HAP-1 (cell line): ENCODE measurements around the gene TTN.
A peak's percentile ranks its signal among the peaks of the same experiment; 100 is the strongest.

Experiments used
- DNase-seq, 2 experiments: peaks; one replicate each; pipeline ENCODE4 v3.0.0-alpha.2; 2016 to 2020; ENCODE audit warnings: low spot score in 2 of 2
- H3K27me3 ChIP-seq: fragments of 250-450 bp; sonication (Bioruptor Pico); 2 replicates; pipeline ENCODE4 v1.5.1; 2020; ENCODE audit warnings: low read depth, mild to moderate bottlenecking, moderate library complexity
- H3K36me3 ChIP-seq: fragments of 250-450 bp; sonication (Bioruptor Pico); replicated peaks from 2 replicates; pipeline ENCODE4 v1.5.1; 2020; ENCODE audit warnings: mild to moderate bottlenecking
- H3K4me1 ChIP-seq: fragments of 250-450 bp; sonication (Bioruptor Pico); 2 replicates; pipeline ENCODE4 v1.5.1; 2020; ENCODE audit warnings: mild to moderate bottlenecking
- H3K4me3 ChIP-seq: fragments of 250-450 bp; sonication (Bioruptor Pico); 2 replicates; pipeline ENCODE4 v1.5.1; 2020; ENCODE audit warnings: mild to moderate bottlenecking, moderate library complexity
- H3K9me3 ChIP-seq: fragments of 250-450 bp; sonication (Bioruptor Pico); 2 replicates; pipeline ENCODE4 v1.5.1; 2020; ENCODE audit warnings: mild to moderate bottlenecking, moderate library complexity
- in situ Hi-C: fragments of 300-500 bp; cut with MboI; formaldehyde crosslinking; loops from 3 replicates; pipeline ENCODE4 v1.14.3; 2020; ENCODE audit warnings: low sequenced_read_pairs, inconsistent platforms, mixed read lengths

TTN gene

DNA sequence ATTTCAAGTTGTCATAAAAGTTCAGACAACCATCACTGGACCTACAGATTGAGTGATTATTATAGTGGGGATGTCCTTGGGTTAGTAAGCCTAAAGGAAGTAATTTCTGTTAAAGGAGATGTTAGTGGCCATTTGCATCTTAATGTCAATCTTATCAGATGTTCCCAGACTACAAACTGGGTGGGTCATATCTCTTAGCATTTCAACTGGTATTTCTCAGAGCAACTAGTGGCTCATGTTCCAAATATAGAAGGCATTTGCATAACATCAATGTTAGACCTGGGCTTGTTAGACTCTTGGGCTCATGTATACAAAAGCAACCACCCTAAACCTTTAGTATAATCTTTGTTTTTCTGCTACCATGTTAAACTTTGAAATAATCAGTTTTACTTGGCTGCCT lies 309.1 kb downstream of the TTN start:
- H3K9me3 ChIP-seq, result no peaks in the 10 kb centered on the region
- H3K36me3 ChIP-seq, result peaks cover 59% of the 10 kb centered on the region
- in situ Hi-C loops, result no loop called here
- H3K4me1 ChIP-seq, result peaks cover 13% of the 10 kb centered on the region
- no peaks in the 10 kb centered on the region for H3K27me3 ChIP-seq
- no peak overlapping the region for H3K4me3 ChIP-seq
- peak in 1 of 2 experiments; percentile 62 for DNase-seq

GRCh38 chr2:178496049-178496448 lies 311.2 kb downstream of the TTN start:
- H3K4me3 ChIP-seq, result no peak overlapping the region
- no peaks in the 10 kb centered on the region for H3K9me3 ChIP-seq
- DNase-seq, result no peak
- H3K27me3 ChIP-seq, result no peaks in the 10 kb centered on the region
- H3K4me1 ChIP-seq, result peaks cover 13% of the 10 kb centered on the region
- in situ Hi-C loops, result no loop called here
- peaks cover 55% of the 10 kb centered on the region for H3K36me3 ChIP-seq

- in situ Hi-C loops, result no loop called here
- Histone ChIP-seq H3K4me1 (peaks cover 6% of the 10 kb centered on the region), H3K36me3 (peaks cover 51% of the 10 kb centered on the region), H3K27me3 (no peaks in the 10 kb centered on the region), H3K9me3 (no peaks in the 10 kb centered on the region), H3K4me3 (no peak overlapping the region)
- no peak for DNase-seq
Observed at GRCh38 chr2:178491612-178492011, 315.6 kb downstream of the TTN start.

- Histone ChIP-seq H3K9me3 (no peaks in the 10 kb centered on the region), H3K4me1 (peaks cover 17% of the 10 kb centered on the region)
Observed at GRCh38 chr2:178485356-178485755, 321.9 kb downstream of the TTN start.

DNA sequence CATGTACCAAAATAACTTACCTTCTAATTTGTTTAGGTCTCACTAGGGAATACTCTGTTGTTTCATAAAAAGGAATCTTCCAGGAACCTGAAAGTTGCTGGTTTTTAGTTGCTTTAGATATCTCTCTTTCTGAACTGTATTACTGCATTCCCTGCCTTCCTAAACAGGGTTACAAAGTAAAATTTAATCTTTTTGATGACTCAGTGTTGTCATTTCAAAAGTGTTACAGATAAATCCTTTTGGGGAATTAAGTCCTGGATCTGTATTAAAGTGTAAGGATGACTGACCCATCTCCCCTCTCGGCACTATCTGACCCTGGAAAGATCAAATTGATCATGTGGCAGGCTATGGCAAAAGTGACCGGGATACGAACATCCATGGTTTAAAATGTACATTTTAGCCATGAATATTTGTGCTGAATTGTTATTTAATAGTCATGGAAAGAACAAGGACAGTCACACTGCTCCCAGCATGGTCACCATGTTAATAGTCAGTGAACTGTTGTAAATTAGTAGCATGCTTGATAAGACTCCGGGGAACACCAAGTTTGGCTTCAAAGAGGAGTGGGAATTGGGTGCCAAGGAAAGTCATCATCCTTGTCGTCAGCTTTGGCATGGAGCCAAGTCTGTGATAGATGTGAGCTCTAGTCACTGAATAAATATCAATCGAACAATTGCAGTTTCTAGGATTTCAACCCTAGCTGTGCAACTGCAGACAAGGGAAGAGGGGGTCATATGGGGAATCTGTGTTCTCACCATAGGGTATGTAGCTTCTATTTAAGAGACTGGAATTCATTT lies 322.8 kb downstream of the TTN start:
- Histone ChIP-seq H3K4me3 (no peak overlapping the region), H3K27me3 (no peaks in the 10 kb centered on the region), H3K36me3 (peaks cover 15% of the 10 kb centered on the region; the same call in 1 of the 2 replicates), H3K4me1 (peaks cover 23% of the 10 kb centered on the region), H3K9me3 (no peaks in the 10 kb centered on the region)
- DNase-seq, result peak in 1 of 2 experiments; percentile 33
- in situ Hi-C loops, result no loop called here

More at GRCh38 chr2:178485356-178485755, 321.9 kb downstream of the TTN start:
- no peak for DNase-seq
- Histone ChIP-seq H3K36me3 (peaks cover 20% of the 10 kb centered on the region; the same call in 1 of the 2 replicates), H3K27me3 (no peaks in the 10 kb centered on the region), H3K4me3 (no peak overlapping the region)
- in situ Hi-C loops, result no loop called here

DNA sequence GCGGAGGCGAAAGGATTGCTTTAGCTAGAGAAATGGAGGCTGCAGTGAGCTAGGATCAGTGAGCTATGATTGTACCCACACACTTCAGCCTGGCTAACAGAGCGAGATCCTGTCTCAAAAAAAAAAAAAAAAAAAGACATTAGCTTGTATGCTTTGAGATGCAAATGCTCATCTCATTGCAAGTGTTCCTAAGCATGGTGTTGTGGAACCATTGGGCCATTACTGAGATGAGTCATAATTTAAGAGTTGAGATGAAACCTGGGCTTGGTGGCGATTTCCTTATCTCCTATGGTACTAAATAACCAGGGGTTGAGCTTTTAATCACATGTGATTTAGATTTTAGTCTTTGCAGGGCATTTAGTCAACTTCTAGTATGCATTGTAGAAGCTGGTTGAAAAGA lies 324.8 kb downstream of the TTN start:
- Histone ChIP-seq H3K4me1 (peaks cover 21% of the 10 kb centered on the region), H3K27me3 (no peaks in the 10 kb centered on the region), H3K36me3 (0 out of 2 replicates have a peak, but pooled peaks cover 9% of the 10 kb centered on the region), H3K4me3 (peak overlapping the region; percentile 54), H3K9me3 (no peaks in the 10 kb centered on the region)
- in situ Hi-C loops, result no loop called here
- peak; percentile 35 to 67 for DNase-seq

GRCh38 chr2:178480227-178481181 lies 326.7 kb downstream of the TTN start, which contains the start of gene PLEKHA3:
Gene PLEKHA3, plus strand, starts transcription at chr2:178480457. Its CDS starts 413 bp downstream, at chr2:178480870.
- Histone ChIP-seq H3K4me1 (peaks cover 25% of the 10 kb centered on the region), H3K36me3 (0 out of 2 replicates have a peak, but pooled peaks cover 1% of the 10 kb centered on the region), H3K9me3 (no peaks in the 10 kb centered on the region), H3K4me3 (peak within 1 kb of the TSS; percentile 54), H3K27me3 (no peaks in the 10 kb centered on the region)
- in situ Hi-C loops, result no loop called here
- peak; percentile 89 to 97 for DNase-seq

DNA sequence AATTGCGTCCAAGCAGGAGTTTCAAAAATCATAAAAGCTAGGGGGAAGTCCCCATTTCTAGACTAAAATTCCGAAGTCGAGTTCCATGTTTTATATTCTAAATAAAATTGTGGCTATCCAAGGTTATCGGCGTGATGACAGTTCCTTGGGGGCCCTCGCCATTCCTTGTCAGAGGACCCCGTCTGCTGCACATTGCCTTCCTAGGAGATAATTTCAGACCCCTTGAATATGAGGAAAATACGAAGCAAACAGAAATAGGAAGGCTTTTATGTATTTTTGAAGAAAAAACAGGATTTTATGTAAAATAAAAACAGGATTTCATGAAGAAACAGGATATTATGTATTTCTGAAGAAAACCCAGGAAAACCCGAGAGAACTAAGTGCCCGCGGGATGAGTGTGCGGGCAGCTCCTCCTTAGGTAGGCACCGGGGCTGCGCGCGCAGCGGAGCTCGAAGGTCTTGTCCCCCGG lies 327.4 kb downstream of the TTN start:
- Histone ChIP-seq H3K4me1 (peaks cover 25% of the 10 kb centered on the region), H3K4me3 (peak overlapping the region; percentile 54), H3K9me3 (no peaks in the 10 kb centered on the region), H3K27me3 (no peaks in the 10 kb centered on the region), H3K36me3 (no peaks in the 10 kb centered on the region)
- no peak for DNase-seq
- in situ Hi-C loops, result no loop called here

GRCh38 chr2:178479275-178479616 lies 328.0 kb downstream of the TTN start:
- H3K27me3 ChIP-seq, result no peaks in the 10 kb centered on the region
- no peaks in the 10 kb centered on the region for H3K9me3 ChIP-seq
- in situ Hi-C loops, result no loop called here
- H3K4me1 ChIP-seq, result peaks cover 25% of the 10 kb centered on the region
- no peak for DNase-seq
- peak overlapping the region; percentile 52 for H3K4me3 ChIP-seq
- no peaks in the 10 kb centered on the region for H3K36me3 ChIP-seq

DNA sequence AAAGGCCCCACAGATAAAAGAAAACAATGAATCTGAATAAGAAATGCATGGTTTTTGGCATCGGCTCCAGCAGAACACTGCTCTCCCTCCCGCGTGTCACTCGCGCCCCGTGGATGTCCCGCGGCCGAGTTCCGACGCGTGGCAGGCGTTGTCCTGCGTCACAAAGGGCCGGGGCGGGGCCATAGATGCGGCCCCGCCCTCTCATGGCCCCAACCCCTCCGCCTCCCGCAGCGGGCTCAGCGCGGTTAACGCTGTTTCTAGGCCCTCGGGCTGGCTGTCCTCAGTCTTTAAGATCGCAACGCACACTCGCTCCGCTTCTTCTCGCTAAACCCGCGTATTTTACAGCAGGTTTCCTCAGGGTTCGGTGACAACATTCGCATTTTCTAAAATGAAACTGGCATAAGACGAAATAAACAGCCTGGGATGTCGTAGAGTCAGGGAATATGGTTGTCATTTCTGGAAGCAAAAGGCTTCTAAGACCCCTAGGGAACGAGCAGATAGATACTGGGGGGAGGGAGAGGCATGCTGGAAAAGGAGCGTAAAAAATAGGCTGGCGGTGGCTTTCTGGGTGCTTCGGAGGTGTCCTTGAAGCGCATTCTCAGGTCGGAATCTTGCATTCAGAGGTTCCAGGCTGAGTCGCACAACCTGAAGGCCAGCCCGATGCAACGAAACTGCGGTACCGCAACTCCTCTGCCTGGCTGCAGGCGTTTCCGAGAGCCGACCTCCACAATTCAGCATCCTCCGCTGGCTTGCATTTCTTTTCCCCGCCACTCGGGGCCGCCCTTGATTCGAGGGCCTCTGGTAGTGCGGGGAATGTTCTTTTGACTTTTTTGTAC lies 328.6 kb downstream of the TTN start, which contains the start of gene FKBP7:
TSS of gene FKBP7 (minus strand) at position 162 of the 836 bp plus-strand sequence. CDS start at position 61, 101 bp downstream.
- Histone ChIP-seq H3K27me3 (no peaks in the 10 kb centered on the region), H3K4me3 (peak within 1 kb of the TSS; percentile 52), H3K4me1 (peaks cover 25% of the 10 kb centered on the region), H3K9me3 (no peaks in the 10 kb centered on the region), H3K36me3 (no peaks in the 10 kb centered on the region)
- in situ Hi-C loops, result no loop called here
- DNase-seq, result peak; percentile 71 to 89

DNA sequence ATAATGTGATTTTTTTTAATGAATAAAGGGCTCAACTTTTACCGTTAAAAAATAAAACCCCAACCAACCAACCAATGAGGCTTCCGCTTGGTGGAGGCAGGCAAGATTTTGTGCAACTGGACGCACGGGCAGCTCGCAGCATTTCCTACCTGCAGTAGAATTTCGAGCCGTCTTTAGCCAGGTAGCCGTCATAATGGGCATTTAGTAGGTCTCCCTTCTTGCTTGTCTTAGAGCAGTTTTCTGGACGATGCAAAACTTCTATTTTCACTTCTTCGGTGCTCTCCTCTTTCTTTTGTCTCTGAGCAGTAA lies 329.1 kb downstream of the TTN start:
- in situ Hi-C loops, result no loop called here
- Histone ChIP-seq H3K4me1 (peaks cover 25% of the 10 kb centered on the region), H3K4me3 (peak overlapping the region; percentile 52), H3K36me3 (no peaks in the 10 kb centered on the region), H3K27me3 (no peaks in the 10 kb centered on the region), H3K9me3 (no peaks in the 10 kb centered on the region)
- peak in 1 of 2 experiments; percentile 26 for DNase-seq

DNA sequence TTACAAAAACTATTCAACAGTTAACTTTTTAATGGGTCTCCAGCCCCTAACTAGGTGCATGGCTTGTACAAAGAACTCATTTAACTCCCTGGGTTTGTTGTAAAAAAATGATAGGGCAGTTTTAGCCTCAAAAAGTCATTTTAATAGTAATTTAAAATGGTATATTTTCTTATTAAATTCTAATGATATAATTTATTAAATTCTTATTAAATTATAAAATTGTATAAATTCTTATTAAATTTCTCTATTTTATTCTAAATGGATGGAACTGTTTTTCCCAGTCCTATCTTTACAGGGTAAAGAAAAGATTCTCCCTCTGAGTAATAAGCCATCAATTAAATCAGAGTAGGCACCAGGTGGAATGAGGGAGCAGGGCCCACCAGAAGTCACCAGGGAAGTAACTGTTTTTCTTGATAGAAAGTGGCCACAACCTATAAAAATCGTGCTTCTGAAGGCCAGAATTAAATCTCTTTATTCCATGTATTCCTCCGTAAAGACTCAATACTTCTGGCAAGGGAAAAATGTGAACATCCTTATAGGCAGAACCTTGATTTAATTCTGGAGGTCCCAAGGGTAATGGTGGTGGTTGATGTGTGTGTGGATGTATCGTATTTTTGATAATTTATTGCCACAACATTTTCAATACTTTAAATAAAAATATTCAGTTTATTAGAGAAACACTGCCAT lies 329.6 kb downstream of the TTN start:
- DNase-seq, result no peak
- Histone ChIP-seq H3K36me3 (no peaks in the 10 kb centered on the region), H3K27me3 (no peaks in the 10 kb centered on the region), H3K4me1 (peaks cover 23% of the 10 kb centered on the region), H3K4me3 (peak overlapping the region; percentile 52), H3K9me3 (no peaks in the 10 kb centered on the region)
- in situ Hi-C loops, result no loop called here
